ENCODE measurements around the gene TRPM8.

DNA sequence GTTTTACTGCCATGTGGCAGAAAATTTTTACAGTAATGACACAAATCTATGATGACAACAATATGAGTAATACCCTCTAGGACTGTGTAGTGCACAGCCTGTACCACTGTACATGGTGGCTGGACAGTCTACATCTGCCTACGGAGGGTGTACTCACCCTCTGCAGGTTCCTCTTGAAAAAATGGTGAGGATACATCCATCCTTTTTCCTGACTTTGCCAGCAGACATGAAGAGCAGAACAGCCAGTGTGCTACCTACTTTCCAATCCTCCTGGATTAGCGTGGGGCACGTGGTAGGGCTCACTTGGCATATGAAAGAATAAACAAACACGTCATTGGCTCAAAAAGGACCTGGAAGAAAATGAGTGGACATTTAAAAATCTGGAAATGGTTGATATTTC, 62.6 kb downstream of the TRPM8 start:
- no peak for TF ChIP-seq EP300 (IDR thresholded peaks at IDR 0.05)
- TF ChIP-seq, protein P1, sequence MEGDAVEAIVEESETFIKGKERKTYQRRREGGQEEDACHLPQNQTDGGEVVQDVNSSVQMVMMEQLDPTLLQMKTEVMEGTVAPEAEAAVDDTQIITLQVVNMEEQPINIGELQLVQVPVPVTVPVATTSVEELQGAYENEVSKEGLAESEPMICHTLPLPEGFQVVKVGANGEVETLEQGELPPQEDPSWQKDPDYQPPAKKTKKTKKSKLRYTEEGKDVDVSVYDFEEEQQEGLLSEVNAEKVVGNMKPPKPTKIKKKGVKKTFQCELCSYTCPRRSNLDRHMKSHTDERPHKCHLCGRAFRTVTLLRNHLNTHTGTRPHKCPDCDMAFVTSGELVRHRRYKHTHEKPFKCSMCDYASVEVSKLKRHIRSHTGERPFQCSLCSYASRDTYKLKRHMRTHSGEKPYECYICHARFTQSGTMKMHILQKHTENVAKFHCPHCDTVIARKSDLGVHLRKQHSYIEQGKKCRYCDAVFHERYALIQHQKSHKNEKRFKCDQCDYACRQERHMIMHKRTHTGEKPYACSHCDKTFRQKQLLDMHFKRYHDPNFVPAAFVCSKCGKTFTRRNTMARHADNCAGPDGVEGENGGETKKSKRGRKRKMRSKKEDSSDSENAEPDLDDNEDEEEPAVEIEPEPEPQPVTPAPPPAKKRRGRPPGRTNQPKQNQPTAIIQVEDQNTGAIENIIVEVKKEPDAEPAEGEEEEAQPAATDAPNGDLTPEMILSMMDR (IDR thresholded peaks at IDR 0.05) = no peak
- TF ChIP-seq POLR2AphosphoS5 (IDR thresholded peaks at IDR 0.05) = no peak

All from stomach (tissue), 4 donors.